IPS-15b (cell line): ENCODE measurements around the gene RPS21.

Experiments
- H3K27me3 ChIP-seq: one replicate; pipeline ENCODE4 v1.6.1; 2013; ENCODE audit warnings: low read length; ENCODE audit not compliant: control insufficient read depth, insufficient read depth
- H3K36me3 ChIP-seq: one replicate; pipeline ENCODE4 v1.6.1; 2013; ENCODE audit warnings: low read length; ENCODE audit not compliant: control insufficient read depth, insufficient read depth
- H3K4me1 ChIP-seq: one replicate; pipeline ENCODE4 v1.6.1; 2013; ENCODE audit warnings: mild to moderate bottlenecking, low read length; ENCODE audit not compliant: control insufficient read depth, insufficient read depth
- H3K4me3 ChIP-seq: one replicate; pipeline ENCODE4 v1.5.1; 2013; ENCODE audit warnings: low read depth, low read length
- H3K9ac ChIP-seq: one replicate; pipeline ENCODE4 v1.6.1; 2013; ENCODE audit warnings: low read depth, mild to moderate bottlenecking, low read length
- H3K9me3 ChIP-seq: one replicate; pipeline ENCODE4 v1.6.1; 2013; ENCODE audit warnings: mild to moderate bottlenecking, low read length; ENCODE audit not compliant: control insufficient read depth, insufficient read depth

Gene RPS21

DNA sequence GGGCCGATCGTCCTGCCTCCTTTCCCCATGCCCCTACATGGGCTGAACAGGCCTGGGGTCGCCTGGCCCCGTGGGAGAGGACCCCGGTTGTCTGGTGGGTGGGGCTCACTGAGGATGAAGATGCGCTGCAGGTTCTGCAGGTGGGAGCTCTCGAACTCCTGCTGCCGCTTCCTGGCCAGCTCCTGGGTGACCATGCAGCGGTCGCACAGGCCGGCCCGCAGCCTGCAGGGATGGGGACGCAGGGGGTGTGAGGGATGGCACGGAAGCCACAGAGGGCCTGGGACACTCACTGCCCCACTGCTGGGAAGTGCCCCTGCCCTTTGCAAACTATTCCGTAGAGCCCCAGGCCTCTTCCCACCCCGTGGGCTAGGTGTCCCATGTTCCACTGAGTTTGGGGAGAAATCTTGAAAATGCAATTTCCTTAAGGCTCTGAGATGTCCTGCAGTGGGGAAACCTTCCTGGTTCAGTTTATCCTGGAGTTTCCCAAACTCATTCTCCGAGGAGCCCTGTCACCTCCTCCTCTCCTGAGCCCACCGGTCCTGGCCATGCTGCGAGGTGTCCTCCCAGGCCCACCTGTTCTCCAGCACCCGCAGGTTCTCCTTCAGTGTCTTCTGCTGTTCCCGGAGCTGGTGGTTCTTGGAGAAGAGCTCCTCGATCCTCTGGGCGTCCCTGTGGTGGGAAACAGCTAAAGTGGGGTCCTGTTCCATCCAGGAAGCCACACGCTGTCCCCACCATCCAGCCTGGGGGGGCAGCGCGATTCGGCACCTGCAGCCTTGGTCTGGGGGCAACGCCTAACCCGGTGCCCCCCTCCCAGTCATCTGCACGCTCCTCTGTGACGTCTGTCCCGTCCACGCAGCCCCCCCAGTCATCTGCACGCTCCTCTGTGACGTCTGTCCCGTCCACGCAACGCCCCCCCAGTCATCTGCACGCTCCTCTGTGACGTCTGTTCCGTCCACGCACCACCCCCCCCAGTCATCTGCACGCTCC, 30.0 kb downstream of the RPS21 start:
- no peak overlapping the region for H3K4me3 ChIP-seq
- no peak overlapping the region for H3K9ac ChIP-seq
- H3K9me3 ChIP-seq = no peaks in the 10 kb centered on the region
- H3K4me1 ChIP-seq = no peaks in the 10 kb centered on the region
- no peaks in the 10 kb centered on the region for H3K27me3 ChIP-seq
- no peaks in the 10 kb centered on the region for H3K36me3 ChIP-seq

DNA sequence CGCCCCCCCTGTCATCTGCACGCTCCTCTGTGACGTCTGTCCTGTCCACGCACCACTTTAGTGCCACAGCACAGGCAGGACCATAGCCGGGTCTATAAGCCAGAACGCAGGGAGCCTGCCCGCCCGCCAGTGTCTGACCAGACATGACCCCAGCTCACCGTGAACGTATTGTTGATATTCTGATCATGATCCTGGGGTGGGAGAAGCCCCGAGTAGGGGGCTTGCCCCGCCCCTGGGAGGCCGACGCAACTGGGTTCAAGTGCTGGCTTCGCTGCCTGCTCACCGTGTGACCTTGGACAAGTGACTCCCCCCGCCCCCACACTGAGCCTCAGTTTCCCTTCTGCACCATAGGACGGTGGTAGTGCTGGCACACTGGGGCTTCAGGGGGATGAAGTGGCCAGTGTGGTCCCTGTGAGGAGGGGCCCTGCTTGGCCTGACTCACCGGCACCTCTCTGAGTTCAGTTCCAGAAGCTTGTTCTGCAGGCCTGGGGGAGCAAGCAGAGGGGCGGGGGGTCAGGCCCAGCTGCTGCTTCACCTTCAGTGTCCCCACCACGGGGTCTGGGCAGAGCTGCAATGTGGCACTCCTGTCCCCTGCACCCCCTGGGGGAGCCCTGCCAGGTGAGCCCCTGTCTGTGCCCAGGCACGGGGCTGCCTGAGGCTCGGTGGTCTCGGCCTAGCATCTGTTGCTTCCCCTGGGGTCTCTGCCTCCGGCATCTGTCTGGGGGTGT, 31.2 kb downstream of the RPS21 start:
- Histone ChIP-seq H3K9me3 (no peaks in the 10 kb centered on the region), H3K4me1 (no peaks in the 10 kb centered on the region), H3K36me3 (no peaks in the 10 kb centered on the region), H3K9ac (no peak overlapping the region), H3K27me3 (no peaks in the 10 kb centered on the region), H3K4me3 (no peak overlapping the region)

DNA sequence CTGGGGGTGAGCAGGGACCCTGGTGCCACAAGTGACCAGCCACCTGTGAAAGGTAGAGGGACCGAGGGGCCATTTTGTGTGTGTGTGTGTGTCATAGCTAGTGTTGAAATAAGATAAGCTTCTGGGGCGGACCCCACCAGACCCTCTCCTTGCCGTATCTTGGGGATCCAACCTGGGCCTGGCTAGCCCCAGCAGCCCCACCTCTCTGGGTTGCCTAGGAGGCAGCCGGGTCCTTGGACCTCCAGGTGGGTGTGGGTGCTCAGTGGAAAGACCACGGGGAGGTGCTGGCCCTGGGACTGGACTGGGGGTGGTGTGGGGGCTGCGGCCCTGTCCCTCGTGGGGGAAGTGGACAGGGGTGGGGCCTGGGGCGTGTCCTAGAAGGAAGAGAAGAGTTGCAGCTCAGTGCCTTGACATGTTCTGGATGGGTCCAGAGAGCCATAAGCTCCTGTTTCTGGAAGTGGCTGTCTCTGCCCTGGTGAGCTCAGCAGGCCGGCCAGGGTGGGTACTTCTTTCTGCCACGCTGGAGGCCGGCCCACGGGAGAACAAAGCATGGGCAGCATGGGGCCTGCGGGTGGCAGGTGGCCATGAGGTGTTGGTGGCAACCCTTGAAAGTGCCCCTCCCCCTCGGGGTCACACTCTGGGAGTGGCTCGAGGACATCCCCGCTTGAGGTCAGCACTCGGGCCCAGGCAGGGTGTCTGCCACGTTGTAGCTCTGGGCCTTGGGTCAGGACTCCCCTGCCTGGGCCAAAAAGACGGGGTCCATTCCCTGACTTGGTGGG, 32.0 kb downstream of the RPS21 start:
- H3K27me3 ChIP-seq = no peaks in the 10 kb centered on the region
- H3K36me3 ChIP-seq = no peaks in the 10 kb centered on the region
- no peak overlapping the region for H3K4me3 ChIP-seq
- H3K9ac ChIP-seq = no peak overlapping the region
- H3K9me3 ChIP-seq = no peaks in the 10 kb centered on the region
- no peaks in the 10 kb centered on the region for H3K4me1 ChIP-seq

DNA sequence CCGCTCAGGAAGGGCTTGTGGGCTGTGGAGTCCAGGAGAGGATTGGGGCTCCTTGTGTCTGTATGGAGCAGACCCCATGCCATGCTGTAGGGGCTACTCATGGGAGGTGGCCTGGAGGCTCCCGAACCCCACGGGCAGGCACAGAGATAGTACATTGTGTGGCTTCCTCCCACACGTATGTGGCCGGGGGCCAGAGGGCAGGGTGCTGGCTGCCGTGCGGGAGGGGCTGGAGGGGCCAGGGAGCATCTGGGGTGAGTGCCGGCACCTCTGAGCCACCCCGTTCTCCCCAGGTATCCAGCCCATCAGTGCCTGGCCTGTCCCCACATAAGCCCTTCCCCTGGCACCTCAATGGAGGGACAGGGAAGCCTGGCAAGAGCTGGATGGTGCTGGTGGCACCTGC, 32.9 kb downstream of the RPS21 start:
- Histone ChIP-seq H3K4me3 (no peak overlapping the region), H3K9ac (no peak overlapping the region), H3K27me3 (no peaks in the 10 kb centered on the region), H3K36me3 (no peaks in the 10 kb centered on the region), H3K4me1 (no peaks in the 10 kb centered on the region), H3K9me3 (no peaks in the 10 kb centered on the region)

DNA sequence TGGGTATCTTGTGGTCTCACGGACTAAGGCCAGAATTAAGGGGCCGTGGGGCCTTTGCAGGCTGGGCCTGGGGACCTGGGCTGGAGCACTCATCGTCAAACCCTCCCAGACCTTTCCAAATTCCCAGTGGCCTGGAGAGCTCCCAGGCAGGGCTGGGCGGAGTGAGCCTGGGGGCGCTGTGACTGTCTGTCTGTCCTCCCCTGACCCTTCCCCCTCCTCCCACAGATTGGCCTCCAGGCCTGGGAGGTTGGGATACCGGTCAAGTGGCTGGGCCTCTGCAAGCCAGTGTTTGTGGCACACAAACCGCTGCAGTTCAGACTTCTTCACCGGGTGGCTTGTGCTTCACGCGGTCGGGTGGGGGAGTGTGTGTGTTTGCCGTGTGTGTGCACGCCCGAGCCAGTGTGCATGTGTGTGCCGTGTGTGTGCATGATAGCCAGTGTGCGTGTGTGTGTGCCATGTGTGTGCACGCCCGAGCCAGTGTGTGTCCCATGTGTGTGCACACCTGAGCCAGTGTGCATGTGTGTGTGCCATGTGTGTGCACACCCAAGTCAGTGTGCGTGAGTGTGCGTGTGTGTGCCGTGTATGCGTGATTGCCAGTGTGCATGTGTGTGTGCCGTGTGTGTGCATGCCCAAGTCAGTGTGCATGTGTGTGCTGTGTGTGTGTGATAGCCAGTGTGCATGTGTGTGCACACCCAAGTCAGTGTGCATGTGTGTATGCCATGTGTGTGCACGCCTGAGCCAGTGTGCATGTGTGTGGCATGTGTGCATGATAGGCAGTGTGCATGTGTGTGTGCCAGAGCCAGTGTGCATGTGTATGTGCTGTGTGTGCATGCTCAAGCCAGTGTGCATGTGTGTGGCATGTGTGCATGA, 34.2 kb downstream of the RPS21 start:
- H3K27me3 ChIP-seq = no peaks in the 10 kb centered on the region

DNA sequence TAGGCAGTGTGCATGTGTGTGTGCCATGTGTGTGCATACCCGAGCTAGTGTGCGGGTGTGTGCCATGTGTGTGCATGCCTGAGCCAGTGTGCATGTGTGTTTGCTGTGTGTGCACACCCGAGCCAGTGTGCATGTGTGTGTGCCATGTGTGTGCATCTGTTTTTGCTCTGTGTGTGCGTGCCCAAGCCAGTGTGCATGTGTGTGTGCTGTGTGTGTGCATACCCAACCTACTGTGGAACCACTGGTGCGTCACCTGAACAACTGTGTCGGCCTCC, 34.8 kb downstream of the RPS21 start:
- Histone ChIP-seq H3K4me3 (no peak overlapping the region), H3K27me3 (no peaks in the 10 kb centered on the region), H3K9ac (no peak overlapping the region), H3K4me1 (peaks cover 2% of the 10 kb centered on the region), H3K9me3 (no peaks in the 10 kb centered on the region), H3K36me3 (no peaks in the 10 kb centered on the region)

More for the DNA sequence above, 34.2 kb downstream of the RPS21 start:
- Histone ChIP-seq H3K9me3 (no peaks in the 10 kb centered on the region), H3K4me3 (no peak overlapping the region), H3K9ac (no peak overlapping the region), H3K4me1 (no peaks in the 10 kb centered on the region), H3K36me3 (no peaks in the 10 kb centered on the region)

DNA sequence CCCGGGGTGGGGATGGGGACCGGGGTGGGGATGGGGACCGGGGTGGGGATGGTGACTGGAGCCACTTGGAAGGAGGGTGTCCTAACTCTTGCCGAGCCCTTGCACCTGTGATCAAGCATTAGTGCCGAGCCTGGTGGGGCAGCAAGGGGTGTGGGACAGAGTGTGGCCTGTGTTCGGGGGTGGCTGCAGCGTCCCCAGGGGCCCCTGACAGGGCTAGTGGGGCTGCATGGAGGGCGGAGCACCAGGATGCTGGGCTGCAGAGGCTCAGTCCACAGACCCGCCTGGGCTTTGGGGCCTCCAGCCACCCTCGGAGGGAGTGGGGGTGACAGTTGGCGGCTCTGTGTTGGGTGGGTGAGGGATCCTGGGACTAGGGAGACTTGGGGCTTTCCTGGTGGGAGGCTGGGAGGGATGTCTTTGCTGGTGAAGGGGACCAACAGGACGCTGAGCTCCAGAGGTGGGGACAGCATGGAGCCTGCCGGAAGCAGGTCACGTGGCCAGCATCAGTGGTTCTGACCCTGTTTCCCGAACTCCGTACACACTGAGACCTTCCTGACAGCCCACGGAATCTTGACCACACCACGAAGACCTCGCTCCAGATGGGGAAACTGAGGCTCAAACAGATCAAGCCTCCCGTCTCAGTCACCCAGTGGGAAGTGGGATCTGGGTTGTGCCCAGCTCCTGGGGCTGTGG, 35.9 kb downstream of the RPS21 start:
- no peaks in the 10 kb centered on the region for H3K27me3 ChIP-seq
- H3K9ac ChIP-seq = no peak overlapping the region
- no peaks in the 10 kb centered on the region for H3K9me3 ChIP-seq
- peaks cover 2% of the 10 kb centered on the region for H3K4me1 ChIP-seq
- H3K4me3 ChIP-seq = no peak overlapping the region
- H3K36me3 ChIP-seq = no peaks in the 10 kb centered on the region

DNA sequence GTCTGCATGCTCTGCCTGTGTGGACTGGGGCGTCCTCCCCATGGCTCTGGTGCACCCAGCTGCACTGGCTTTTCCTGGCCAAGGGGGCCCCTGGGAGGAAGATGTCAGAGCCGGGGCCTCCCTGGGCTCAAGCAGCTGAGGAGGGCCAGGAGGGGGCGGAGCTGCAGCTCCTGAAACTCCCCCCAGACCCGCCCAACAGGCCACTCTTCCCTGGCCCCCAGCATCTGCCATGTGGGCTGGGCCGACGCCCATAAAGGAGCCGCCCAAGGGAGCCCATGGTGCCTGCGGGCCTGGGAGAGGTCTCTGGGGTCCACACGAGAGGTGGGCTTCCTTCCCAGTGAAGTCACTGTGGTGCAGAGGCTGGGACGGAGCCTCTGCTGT, 36.4 kb downstream of the RPS21 start:
- no peaks in the 10 kb centered on the region for H3K36me3 ChIP-seq
- no peaks in the 10 kb centered on the region for H3K27me3 ChIP-seq
- H3K9ac ChIP-seq = no peak overlapping the region
- no peak overlapping the region for H3K4me3 ChIP-seq
- peaks cover 2% of the 10 kb centered on the region for H3K4me1 ChIP-seq
- H3K9me3 ChIP-seq = no peaks in the 10 kb centered on the region

DNA sequence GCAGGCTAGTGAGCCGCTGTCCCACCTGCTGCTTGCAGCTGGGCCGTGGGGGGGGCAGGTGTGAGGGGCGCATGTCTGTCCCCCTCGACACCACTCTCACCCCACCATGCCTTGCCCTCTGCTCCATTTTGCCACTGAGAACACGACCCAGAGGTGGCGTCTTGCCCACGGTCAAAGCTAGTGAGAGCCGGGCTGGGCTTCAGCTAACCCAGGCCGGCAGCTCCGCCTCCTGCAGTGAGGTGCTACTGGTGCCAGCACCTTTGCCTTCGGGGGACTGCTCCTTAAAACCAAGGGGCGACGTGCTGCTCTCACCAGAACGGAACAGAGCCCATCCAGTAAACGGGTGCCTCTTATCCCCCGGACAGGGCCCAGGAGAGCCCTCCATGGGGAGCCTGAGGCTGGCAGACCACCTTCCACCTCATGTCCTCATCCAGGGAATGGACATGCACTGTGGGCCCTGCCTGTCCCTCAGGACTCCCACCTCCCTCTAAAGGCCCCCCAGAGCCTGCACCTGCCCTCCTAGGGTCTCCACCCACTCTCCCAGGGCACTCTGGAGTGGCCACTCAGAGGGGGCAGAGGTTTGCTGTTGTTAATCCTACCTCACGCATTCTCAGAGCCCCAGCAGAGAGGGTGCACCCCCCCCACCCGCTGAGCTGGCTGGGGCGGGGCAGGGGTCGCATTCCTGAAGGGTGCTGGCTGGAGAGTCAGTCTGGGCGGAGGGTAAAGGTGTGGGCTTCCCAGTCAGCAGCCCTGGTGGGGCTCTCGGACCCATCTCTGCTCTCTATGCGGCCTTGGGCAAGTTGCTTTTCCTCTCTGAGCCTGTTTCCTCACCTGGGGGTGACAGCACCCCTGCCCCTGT, 37.6 kb downstream of the RPS21 start:
- Histone ChIP-seq H3K4me3 (no peak overlapping the region), H3K9ac (no peak overlapping the region), H3K9me3 (no peaks in the 10 kb centered on the region), H3K4me1 (peaks cover 2% of the 10 kb centered on the region), H3K27me3 (no peaks in the 10 kb centered on the region), H3K36me3 (no peaks in the 10 kb centered on the region)
